SK-N-DZ (cell line): Measurements from ENCODE around the gene TTC29. TPM values are rescaled to one million over a fixed set of nuclear protein-coding genes. Genes with fewer than 3 reads are reported as not detected.

Experiments
- DNase-seq: peaks from one replicate; pipeline ENCODE4 v3.0.0-alpha.2; 2015; ENCODE audit warnings: low spot score
- polyA plus RNA-seq, 2 experiments: library from polyadenylated mRNA; depleted of rRNA; stranded (reverse); fragments of >200 nt; gene quantifications; 2 replicates each; pipeline ENCODE4 v1.2.3, GENCODE V29; 2014

TTC29 gene, protein sequence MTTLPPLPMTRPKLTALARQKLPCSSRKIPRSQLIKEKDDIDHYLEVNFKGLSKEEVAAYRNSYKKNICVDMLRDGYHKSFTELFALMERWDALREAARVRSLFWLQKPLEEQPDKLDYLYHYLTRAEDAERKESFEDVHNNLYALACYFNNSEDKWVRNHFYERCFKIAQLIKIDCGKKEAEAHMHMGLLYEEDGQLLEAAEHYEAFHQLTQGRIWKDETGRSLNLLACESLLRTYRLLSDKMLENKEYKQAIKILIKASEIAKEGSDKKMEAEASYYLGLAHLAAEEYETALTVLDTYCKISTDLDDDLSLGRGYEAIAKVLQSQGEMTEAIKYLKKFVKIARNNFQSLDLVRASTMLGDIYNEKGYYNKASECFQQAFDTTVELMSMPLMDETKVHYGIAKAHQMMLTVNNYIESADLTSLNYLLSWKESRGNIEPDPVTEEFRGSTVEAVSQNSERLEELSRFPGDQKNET
- not detected in 2 replicates for polyA plus RNA-seq (2014; cell fraction: cytosol; rRNA removed)
- polyA plus RNA-seq (2014; cell fraction: nucleus; rRNA removed) = not detected in 2 replicates

DNA sequence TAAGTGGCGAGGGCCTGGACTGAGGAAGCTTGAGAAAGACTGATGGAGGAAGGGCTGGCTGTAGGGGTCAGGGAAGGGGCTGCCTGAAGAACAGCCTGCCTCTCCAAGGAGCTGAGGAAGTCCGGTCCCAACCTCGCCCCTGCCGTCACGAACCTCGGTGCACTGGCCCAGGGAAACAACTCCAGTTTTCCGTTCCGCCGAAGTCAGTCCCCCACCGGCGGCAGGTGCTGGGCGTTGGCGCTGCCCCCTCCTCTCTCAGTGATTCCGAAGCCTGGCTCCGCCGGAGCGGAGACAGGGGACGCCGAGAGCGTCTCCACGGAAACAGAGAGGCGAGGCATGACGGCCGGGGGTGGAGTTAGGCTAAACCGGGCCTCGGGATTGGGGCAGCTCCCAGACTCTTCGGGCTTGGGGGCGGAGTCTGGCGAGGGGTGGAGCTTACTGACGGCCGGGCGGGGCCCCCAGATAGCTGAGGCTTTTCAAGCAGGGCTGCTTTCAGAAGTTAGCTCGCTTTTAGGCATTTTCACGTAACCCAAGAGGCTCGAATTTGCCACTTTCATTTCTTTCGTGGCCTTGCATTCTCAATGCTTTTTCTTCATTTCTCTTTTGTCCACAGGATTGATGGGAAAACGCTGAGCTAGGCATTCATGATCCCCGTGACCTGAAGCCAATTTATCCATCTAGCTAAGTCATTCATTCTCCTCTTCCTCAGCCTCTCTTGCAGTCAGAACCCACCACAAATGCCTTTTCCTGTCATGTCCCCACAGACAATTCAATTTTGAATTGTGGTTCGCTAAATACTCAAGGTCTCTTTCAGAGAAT lies at the start of gene TTC29:
Gene TTC29 (minus strand): TSS at position 309 of the 819 bp plus-strand sequence. CDS start 5,969 bp downstream, outside the sequence.
- peak; percentile 75 for DNase-seq

DNA sequence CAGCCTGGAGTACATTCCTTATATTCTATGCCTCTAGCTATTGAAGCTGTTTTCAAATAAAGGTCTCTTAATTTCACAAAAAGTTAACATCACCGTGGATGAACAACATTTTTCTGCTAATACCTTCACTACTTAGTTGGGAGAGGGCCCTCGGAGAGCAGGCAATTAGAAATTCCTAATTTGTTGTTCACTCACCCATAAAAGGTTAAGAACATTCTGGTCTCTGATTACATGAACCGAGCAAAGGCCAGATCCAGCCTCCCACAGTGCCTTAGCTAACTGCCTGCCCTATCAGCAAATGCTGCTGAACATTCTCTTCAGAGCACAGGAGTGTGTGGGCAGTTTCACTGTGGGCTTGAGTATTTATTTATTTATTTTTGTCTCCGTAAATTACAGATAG lies 36.0 kb upstream of the TTC29 start:
- DNase-seq = no peak

DNA sequence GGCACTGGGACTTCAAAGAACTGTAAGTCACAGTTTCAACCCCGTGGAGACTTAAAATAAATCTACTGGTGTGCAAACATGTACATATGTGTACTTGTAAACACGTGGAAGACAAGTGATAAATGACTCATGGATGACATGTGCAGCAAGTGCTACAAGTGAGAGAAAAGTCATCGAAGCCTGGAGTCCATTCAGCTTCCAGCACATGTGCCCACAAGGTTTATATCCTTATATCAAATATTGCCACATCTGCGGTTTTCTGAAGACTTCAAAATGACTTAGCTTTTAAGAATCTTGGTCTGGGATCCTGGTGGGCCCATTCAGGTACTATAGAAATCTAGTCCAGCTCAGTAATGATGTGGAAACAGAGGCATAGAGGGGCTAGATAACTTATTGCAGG lies 33.0 kb upstream of the TTC29 start:
- no peak for DNase-seq

DNA sequence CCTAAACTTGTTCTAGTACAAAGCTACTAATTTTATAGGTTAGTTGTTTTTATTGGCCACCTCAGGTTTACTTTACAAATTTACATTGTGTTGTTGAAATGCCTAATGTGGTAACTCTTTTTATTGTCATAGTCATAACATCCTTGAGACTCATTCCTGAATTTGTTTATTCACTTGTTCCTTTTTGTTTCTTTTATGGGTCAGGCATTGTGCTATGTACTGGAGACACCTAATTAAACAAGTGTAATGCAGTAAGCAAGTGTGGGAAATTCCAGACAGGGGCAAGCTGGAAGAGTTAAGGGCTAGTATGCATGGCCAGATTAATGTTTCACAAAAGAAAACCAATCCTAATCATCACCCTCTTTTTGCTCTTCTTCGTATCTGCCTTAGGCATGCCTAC lies 30.5 kb upstream of the TTC29 start:
- no peak for DNase-seq

DNA sequence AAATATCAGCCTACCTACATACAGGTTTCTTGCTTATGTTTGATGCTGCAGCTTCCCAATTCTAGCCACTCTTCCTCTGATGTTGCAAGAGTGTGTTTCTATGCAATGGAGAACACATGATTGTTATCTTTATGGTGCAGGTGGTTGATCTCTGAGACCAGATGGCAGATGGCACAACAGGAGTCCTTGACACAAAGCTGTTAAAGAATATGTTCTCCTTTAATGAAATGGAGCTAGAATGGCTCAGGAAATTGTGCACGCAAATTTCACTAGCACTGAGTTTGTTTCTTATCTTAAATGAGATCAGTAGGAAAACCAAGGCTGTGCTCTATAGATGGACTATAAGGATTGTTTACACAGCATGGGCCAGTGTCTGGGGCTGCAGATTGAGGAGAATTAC lies 29.9 kb upstream of the TTC29 start:
- DNase-seq = peak; percentile 34

DNA sequence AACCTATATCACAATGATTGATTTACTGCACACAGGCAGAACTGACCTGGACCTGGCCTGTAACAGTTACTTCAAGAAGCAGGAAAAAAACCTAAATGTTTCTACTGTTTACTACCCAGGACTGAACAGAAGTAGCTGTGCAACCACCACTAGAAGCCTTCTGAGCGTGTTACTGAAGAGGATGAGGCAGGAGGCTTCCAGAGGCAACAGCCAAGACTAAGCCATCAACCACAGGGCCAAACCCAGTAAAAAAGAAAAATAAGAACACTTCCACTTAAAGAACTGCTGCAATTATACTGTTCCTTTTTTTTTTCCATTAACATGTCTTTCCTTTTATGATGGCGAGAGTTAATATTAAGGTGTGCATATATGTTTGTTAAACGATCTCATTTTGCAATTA lies 29.4 kb upstream of the TTC29 start:
- no peak for DNase-seq

DNA sequence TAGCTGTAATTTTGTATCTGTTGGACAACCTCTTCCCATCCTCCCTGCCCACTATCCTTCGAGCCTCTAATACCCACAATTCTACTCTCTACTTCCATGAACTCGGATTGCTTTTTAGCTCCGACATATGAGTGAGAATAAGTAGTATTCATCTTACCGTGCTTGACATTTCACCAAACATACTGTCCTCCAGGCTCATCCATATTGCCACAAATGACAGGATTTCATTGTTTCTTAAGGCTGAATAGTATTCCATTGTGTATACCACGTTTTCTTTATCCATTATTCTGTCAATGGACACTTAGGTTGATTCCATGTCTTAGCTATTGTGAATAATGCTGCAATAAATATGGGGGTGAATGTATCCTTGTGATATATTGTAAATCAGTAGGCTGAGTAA lies 26.4 kb upstream of the TTC29 start:
- no peak for DNase-seq

DNA sequence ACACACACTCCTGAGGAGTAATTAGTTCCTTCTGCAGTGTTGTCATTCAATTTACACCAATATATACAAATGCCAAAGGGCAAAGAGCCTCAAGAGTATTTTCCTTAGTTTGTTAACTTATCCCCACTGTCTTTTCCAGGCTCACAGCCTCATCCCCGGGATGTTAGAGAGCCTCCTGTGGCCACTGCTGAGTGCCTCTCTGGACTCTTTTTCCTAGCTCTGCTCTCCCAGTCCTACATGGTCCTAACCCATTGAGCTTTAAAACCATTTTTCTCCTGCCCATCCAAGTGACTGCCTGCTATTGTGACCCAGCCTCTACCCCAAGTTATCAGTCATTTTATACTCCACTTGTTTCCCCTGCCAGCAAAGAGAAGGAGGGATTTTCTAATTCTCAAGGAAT lies 23.5 kb upstream of the TTC29 start:
- DNase-seq = no peak

DNA sequence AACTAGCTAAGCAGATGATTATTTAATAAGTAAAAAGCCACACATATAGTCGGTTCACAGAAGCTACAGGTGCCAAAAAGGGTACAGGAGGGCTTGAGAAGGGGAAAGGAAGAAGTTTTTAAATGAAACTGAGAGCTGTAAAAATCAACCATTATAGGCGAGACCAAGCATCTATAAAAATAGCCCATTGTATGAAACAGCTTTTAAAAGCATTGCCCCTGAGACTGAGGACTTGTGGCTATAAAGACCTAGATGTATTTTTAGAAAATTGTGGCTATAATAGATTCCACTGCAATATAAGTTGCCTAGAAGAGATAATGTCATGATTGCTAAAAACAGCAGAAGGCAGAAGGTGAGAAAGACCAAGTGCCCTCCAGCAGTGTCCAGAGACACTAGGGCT lies 15.0 kb upstream of the TTC29 start:
- no peak for DNase-seq

DNA sequence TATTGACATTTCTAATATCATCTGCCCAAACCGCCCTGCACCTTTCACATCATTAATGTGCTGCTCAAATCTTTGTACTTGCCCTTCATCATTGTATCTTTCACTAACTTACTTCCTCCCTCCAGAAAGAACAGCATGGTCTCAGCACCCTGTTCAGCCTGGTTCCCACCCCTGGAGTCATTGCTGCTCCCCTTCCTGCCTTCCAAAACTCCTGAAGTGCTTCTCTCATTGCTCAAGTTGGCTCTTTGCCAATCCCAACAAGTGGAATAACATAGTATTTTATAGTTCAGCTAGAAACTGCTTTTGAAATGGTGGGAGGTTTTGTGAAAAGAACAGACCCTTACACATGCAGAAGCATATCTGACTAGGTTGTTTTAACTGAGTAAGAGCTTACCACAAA lies 14.0 kb upstream of the TTC29 start:
- DNase-seq = no peak

DNA sequence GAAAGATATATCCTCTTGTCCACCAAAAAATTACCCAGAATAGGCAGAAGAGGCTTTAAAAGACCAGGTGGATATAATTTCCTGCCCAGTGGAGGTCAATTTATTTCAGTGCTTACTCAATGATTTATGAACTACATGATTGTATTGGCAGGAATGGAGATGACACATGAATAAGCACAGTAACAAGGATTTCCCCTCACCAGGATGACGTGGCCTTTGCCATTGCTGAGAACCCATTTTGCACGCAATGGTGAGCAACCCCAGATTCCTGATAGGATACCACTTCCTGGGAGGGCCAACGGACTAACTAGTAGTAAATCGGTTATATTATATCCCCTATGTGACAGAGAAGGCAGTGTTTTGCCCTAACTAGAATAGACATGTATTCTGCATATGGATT lies 11.6 kb upstream of the TTC29 start:
- DNase-seq = no peak

DNA sequence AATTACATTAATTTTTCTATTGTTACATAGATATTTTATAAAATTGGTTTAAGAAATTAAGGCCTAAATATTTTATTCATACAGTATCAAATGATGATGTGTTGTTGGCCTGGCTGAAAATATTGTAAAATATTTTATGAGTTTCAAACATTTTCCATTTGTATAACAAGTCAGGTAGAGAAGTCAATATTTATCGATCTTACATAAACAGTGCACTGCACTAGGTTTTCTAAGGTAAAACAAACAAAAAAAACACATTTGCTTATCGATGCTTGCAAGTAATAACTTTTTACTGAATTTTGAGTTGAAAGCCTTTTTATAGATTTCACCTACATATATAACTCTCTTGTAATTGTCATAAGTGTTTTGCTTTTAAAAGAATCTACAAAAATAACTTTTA lies 7.2 kb upstream of the TTC29 start:
- DNase-seq = no peak

DNA sequence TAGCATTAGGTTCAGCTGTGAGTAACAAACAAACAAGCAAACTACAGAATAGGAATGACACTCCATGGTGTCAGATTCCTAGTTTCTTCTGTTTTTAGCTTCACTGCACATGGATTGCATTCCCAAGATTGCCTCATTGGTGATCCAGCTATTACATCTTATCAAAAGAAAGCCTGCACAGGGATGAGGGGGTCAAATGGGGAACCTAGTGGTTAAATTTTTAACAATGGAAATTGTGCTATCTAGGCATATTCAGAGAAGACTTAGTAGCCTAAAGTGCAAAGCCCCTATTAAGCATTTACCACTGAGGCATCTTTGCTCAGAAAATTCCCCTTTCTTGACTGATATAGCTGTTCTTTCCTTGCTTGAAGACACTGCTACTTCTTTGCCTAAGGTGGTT lies 3.9 kb upstream of the TTC29 start:
- no peak for DNase-seq

DNA sequence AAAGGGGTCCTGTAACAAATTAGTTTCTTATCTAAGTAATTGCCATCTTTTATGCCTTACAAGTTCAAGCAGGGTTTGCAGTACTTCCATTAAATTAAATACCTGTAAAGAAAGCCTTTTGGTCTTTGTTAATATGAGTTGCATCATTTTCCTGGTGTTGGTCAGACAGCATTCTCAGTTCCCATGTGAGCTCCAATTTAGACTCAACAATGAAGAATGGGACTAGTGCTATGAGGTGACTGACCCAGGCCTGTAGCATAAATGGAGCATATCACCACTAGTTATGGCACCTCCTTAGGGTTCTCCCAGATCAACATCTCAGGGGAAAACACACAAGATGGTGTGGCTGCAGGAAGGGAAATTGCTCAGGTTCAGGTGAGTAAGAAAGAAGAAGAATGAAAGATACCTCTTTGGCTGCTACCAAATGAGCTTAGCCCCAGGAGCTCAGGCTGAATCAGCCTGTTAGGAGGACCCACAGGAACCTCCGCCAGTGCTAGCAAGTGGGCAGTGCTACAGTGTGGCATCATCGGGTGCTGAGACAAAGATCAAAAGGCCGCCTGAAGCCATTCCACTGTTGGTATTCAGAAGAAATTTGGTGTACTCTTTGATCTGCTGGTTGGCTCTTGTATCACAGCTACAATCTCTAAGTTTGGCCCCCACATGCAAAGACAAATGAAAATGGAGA lies 1.8 kb downstream of the TTC29 start:
- DNase-seq = no peak

DNA sequence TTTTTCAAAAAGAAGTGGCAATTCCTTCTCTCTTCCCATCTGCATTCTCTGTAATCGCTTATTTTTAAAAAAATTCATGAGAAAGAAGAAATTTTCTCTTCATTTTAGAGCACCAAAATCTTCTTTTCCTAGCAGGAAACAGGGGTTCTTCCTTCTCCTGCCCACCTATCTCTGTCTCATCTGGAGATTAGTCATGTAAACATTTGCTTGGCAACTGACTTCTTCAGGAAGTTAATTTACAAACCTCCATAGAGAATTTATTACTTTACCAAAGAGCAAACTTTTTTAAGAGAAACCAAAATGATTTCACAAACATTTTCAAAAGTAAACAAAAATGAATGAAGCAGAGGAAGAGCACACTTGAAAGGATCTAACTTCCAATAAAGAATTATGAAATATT lies 13.5 kb downstream of the TTC29 start:
- no peak for DNase-seq

DNA sequence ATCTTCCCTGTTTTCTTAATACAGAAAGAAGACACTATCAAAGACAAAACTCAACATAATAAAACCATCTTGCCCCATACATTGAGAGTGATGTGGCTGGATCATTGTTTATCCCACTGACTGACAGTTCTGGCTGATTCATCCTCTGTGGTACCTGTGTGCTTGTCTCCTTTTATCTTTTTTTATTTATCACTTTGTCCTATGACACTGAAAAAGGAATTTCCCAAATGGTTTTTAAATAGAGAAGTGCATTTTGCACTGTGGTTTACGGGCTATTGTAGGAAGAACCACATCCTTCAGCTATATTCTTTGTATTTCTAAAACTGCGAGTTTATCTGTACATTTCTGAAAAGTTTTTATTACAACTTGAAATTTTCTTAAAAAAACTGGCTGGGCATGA lies 15.0 kb downstream of the TTC29 start:
- DNase-seq = no peak

DNA sequence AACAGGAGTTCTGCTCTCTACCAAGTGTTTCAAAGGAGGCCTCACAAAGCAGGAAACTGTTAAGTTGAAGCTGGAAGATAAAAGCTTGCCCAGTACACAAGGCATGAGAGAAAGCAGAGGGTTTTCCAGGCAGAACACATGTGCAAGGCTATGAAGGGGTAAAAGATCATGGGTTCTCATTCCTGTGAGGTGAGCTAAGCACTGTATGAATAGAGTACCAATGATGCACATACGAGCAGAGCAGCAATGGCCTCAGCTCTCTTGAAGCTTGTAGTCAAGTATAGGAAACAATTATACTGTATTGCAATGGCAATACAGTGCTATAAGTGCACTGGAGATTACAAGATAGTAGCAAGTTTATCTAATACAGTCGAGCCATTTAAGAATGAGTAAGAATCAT lies 18.0 kb downstream of the TTC29 start:
- no peak for DNase-seq

DNA sequence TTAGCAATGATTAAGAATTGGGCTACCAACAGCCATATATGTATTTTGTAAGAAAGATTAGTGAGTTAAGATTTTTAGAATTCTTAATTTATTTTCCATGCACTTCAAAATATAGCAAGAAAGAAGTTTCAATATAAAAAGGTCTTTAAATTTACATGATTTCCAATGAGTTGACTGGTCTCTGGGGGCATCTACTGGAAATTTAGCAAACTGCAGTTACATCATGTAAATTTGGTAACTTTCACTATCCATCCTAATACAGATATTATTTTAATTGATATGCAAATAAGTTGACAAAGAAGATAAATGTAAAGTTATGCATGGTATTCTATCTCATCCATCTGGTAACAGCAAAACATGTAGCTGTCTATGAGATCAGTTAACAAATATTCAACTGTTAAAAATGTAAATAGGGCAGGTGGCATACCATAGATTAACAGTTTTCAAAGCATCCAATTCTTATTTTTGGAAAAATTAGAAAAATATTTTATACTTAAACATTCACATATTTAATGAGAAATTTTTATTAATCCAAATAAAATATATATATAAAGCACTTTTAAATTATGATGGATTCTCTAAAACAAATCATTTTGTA lies 29.1 kb downstream of the TTC29 start:
- peak; percentile 9 for DNase-seq

DNA sequence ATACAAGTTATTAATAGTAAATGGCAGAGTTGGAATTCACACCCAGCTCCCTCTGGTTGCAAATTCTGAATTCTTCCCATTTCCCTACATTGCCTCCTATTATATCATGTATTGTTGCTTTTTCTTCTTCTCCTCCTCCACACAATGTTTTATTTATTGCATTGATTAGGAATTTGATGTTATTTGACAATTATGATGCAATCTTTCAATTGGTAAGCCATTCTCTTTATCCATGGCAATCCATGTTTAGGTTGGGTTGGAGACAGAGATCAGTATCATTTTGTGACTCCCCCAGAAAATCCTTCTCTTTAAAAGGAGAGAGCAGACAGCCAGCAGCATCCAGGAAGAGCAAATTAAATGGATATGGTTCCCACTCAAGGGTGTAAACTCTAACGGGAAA lies 30.5 kb downstream of the TTC29 start:
- no peak for DNase-seq

DNA sequence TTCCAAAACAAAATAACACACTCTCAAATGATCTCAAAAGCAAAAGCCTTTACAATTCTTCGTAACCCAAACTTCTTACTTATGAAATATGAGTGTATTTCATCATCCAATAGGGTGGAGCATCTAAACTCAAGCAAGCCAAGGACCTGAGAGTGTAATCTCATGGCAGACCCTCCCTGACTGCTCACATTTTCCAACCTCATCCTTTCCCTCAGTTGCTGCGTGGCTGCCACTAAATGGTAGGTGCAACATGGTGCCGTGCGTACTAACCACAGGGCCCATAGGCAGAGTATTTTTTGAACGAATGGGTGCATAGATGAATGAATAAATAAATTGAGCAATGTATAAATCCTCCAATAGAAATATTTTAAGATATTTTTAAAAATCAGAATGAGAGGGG lies 45.4 kb downstream of the TTC29 start:
- DNase-seq = no peak

DNA sequence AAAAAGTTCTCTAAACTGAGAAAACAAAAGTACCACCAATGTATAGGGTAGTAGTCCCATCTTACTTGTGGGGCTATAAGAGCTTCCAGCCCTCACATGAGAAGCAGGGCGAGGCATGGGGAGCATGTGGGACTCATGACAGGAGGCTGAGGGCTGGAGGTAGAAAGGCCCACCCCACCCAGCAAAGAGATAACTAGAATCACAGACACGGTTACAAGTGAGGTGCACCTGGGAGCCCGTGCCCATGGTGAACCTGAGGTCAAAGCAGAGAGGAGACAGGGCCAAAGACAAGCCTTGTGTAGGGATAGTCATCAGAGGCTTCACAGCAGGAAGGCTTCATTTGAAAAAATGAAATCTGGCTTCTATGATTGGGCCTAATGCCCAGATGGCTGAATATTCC lies 55.4 kb downstream of the TTC29 start:
- DNase-seq = no peak

DNA sequence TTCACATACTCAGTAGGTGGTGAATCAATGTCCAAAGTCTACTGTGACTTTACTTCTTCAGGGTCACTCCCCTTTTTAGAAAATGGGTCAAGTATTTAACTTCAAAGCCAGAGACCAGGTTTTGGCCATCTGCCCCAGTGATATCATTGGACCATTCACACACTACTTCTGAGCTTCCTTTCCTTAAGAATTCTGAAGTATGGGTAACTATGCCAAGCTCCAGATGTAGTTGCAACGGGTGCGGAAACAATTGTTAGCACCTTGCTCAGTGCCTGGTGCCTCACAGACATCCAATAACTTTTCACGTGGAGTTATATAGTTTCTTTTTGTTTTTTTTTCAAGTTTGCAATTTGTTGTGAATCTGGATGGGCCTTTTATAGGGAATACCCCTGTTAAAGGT lies 62.6 kb downstream of the TTC29 start:
- no peak for DNase-seq
